ENCODE measurements around the gene NTHL1.
"Not testable (repeated sequence)": the region's sequence is repeated elsewhere in the genome, so short reads cannot be mapped to it uniquely, and the experiment has no call there.

The NTHL1 gene

GRCh38 chr16:2040041-2040786, 7.4 kb downstream of the NTHL1 start:
- DNase-seq, result no peak

GRCh38 chr16:2039274-2040031, 8.2 kb downstream of the NTHL1 start:
- no peak for DNase-seq

GRCh38 chr16:2038382-2039231, 9.0 kb downstream of the NTHL1 start:
- DNase-seq, result no peak

- no peak for DNase-seq
Measured at GRCh38 chr16:2037647-2038381, 9.8 kb downstream of the NTHL1 start.

- no peak for DNase-seq
Measured at GRCh38 chr16:2037115-2037514, 10.5 kb downstream of the NTHL1 start.

- DNase-seq, result no peak
Measured at GRCh38 chr16:2036200-2036966, 11.3 kb downstream of the NTHL1 start.

- DNase-seq, result no peak
Measured at GRCh38 chr16:2035431-2036199, 12.0 kb downstream of the NTHL1 start.

GRCh38 chr16:2034696-2035430, 12.8 kb downstream of the NTHL1 start:
- DNase-seq, result no peak

GRCh38 chr16:2033909-2034695, 13.5 kb downstream of the NTHL1 start:
- not testable (repeated sequence) for DNase-seq

- no peak for DNase-seq
Measured at GRCh38 chr16:2033057-2033908, 14.4 kb downstream of the NTHL1 start.

GRCh38 chr16:2032285-2033056, 15.2 kb downstream of the NTHL1 start:
- no peak for DNase-seq

GRCh38 chr16:2031081-2031577, 16.5 kb downstream of the NTHL1 start:
- DNase-seq, result no peak

- no peak for DNase-seq
Measured at GRCh38 chr16:2030036-2030435, 17.6 kb downstream of the NTHL1 start.

- no peak for DNase-seq
Measured at GRCh38 chr16:2029350-2029749, 18.3 kb downstream of the NTHL1 start.

- no peak for DNase-seq
Measured at GRCh38 chr16:2028620-2029220, 18.9 kb downstream of the NTHL1 start.

GRCh38 chr16:2028146-2028545, 19.5 kb downstream of the NTHL1 start:
- DNase-seq, result no peak

Measured in Kasumi-1 (cell line).